MM.1S (cell line): ENCODE results near the gene EXOC3L1.

Experiments
- EZH2 ChIP-seq: fragments of 300-600 bp; sonication (generic); optimal IDR thresholded peaks from 2 replicates; pipeline ENCODE3; 2017; ENCODE audit warnings: low read depth, mild to moderate bottlenecking, antibody characterized with exemption, low read length, mixed read lengths
- EZH2phosphoT487 ChIP-seq: fragments of 300-600 bp; sonication (generic); IDR thresholded peaks from 2 replicates; pipeline ENCODE4 v1.6.1; 2018; ENCODE audit warnings: antibody characterized with exemption, low read length

DNA sequence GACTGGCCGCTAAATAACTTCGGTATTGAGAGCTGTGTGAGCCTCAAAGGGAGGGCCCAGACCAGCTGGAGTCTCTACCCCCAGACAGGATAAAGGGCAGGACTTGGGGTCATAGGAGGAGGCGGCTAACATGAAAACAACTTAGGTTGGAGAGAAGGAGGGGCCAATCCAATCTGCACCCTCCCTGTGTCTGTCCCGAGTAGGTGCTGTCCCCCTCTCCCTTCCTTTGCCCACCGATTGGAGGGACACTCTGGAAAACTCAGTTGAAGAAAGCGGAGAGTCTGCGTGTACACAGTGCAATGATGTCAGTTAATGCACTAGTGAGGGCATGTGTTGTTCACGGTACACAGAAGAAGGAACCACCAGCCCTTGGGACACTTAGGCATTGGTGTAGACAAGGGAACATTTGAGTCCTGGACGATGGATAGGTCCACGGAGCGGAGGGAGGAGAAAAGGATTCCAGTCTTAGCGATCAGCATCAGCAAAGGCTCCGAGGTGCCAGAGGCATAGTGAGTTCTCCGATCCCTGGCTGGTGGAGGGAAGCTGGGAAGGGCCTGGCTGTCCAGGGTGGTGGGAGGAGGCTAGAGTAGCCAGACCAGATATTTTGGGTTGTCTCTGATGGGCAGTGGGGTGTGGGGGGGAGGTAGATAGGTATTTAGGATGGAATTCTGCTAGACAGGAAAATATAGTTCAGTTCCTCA lies 18.8 kb downstream of the EXOC3L1 start:
- no peak for TF ChIP-seq EZH2
- no peak for TF ChIP-seq EZH2phosphoT487
